Testis (tissue), 2 donors: ENCODE measurements around the gene ATRNL1.

ENCODE experiments used
- CTCF ChIP-seq, 3 experiments: fragments of 450-650 bp in 2 of 3; fragments of 200-600 bp in 1 of 3; sonication (generic) in 1 of 3; IDR thresholded peaks; one replicate each; pipeline ENCODE4 v1.5.1; 2016 to 2019; ENCODE audit warnings: antibody characterized with exemption in 3 of 3, mild to moderate bottlenecking in 2 of 3, moderate library complexity in 1 of 3
- POLR2A ChIP-seq: fragments of 450-650 bp; IDR thresholded peaks from one replicate; pipeline ENCODE4 v1.6.1; 2017; ENCODE audit warnings: antibody characterized with exemption, mild to moderate bottlenecking, moderate library complexity

GRCh38 chr10:115094416-115095140 is 1.4 kb downstream of the ATRNL1 start:
- TF ChIP-seq CTCF (IDR thresholded peaks at IDR 0.05), result no peak
- no peak for TF ChIP-seq POLR2A
